Spleen (tissue), 11 donors: Measurements from ENCODE around the gene UIMC1. TPM values are rescaled to one million over a fixed set of nuclear protein-coding genes. Genes with fewer than 3 reads are reported as not detected.

Experiments used
- DNase-seq: peaks from one replicate; pipeline ENCODE4 v3.0.0-alpha.2; 2020
- H3K27ac ChIP-seq, 8 donors: fragments of 200-600 bp; sonication (generic) in 7 of 8; 1 replicate in 4 of 8; 2 replicates in 4 of 8; pipeline versions ENCODE4 v1.5.0 to v1.8.0; 2016 to 2021; ENCODE audit warnings: inconsistent platforms in 4 of 8, mild to moderate bottlenecking in 4 of 8, moderate library complexity in 1 of 8
- H3K27me3 ChIP-seq, 7 donors: fragments of 200-600 bp; sonication (generic) in 6 of 7; replicated peaks in 1 of 7; 1 replicate in 4 of 7; 2 replicates in 3 of 7; pipeline versions ENCODE4 v1.5.0 to v1.8.0; 2016 to 2021; ENCODE audit warnings: inconsistent platforms in 3 of 7, mild to moderate bottlenecking in 1 of 7
- H3K36me3 ChIP-seq, 6 donors: fragments of 200-600 bp; sonication (generic) in 5 of 6; 1 replicate in 4 of 6; 2 replicates in 2 of 6; pipeline versions ENCODE4 v1.5.0 to v1.8.0; 2016 to 2021; ENCODE audit warnings: inconsistent platforms in 2 of 6
- H3K4me1 ChIP-seq, 6 donors: fragments of 200-600 bp; sonication (generic) in 5 of 6; 1 replicate in 3 of 6; 2 replicates in 3 of 6; pipeline versions ENCODE4 v1.5.0 to v1.8.0; 2016 to 2021; ENCODE audit warnings: inconsistent platforms in 3 of 6
- H3K4me3 ChIP-seq, 8 donors: fragments of 200-600 bp; sonication (generic) in 7 of 8; 1 replicate in 4 of 8; 2 replicates in 4 of 8; pipeline versions ENCODE4 v1.5.0 to v1.8.0; 2016 to 2021; ENCODE audit warnings: inconsistent platforms in 4 of 8, mild to moderate bottlenecking in 4 of 8, moderate library complexity in 2 of 8
- H3K9me3 ChIP-seq, 8 donors: fragments of 200-600 bp; sonication (generic) in 7 of 8; 1 replicate in 4 of 8; 2 replicates in 4 of 8; pipeline versions ENCODE4 v1.5.0 to v1.8.0; 2016 to 2021; ENCODE audit warnings: inconsistent platforms in 4 of 8
- CTCF ChIP-seq, 11 experiments: fragments of 200-600 bp in 7 of 11; fragments of 450-650 bp in 4 of 11; sonication (generic) in 4 of 11; IDR thresholded peaks in 8 of 11; conservative IDR thresholded peaks in 3 of 11; 1 replicate in 7 of 11; 2 replicates in 4 of 11; pipeline versions ENCODE4 v1.4.0 to v1.8.0; 2016 to 2021; ENCODE audit warnings: antibody characterized with exemption in 11 of 11, inconsistent platforms in 4 of 11, mild to moderate bottlenecking in 1 of 11
- POLR2A ChIP-seq, 3 donors: fragments of 450-650 bp; IDR thresholded peaks; one replicate each; pipeline ENCODE4 v1.5.1; 2017; ENCODE audit warnings: antibody characterized with exemption in 3 of 3, mild to moderate bottlenecking in 1 of 3
- POLR2AphosphoS5 ChIP-seq, 3 donors: sonication (generic); formaldehyde crosslinking; IDR thresholded peaks; one replicate each; pipeline ENCODE4 v1.5.1; 2017; ENCODE audit warnings: antibody characterized with exemption in 3 of 3
- WGBS, 5 donors: extraction: QIAGEN DNeasy Blood & Tissue Kit in 3 of 5; methylation state at CpG; one replicate each; pipeline versions ENCODE4 v1.1.5 to v1.1.7; 2013 to 2018; 5-methylcytosine and 5-hydroxymethylcytosine counted together
- intact Hi-C: fragments of 100-400 bp; cut with DNase I; formaldehyde crosslinking; loops from one replicate; pipeline ENCODE4 v1.15.0; 2023; ENCODE audit warnings: low total_unique reads
- polyA plus RNA-seq, 3 donors: library from polyadenylated mRNA; stranded (reverse); fragments of 200-250 nt; gene quantifications; one replicate each; pipeline ENCODE4 v1.2.1, GENCODE V29; 2013
- total RNA-seq, 7 donors: library from RNA; depleted of rRNA in 3 of 7; stranded (reverse); fragments of >200 nt in 3 of 7; fragmentation: NEBNext Ultra II Directional in 4 of 7; extraction: Animal tissue kit (Norgen Biotek cat#: 25700) in 4 of 7; gene quantifications; one replicate each; pipeline versions ENCODE4 v1.1.0 to v1.2.1, GENCODE V29; 2016 to 2021
- donor health status: healthy with polysubstance abuse.
- donor health status: DM: no; HTN: no; CAD: no; lungs with moderate emphysema.
- donor health status: DM: no; HTN: no; CAD: no.
- donor health status: Bipolar disorder and iron deficiency.
- donor health status: healthy.
- donor health status: DM: no; HTN: no; CAD: no.
- donor health status: DM: yes; HTN: yes; CAD: no.

Gene UIMC1
- total and polyA plus RNA-seq, 10 donors: 34.4 to 81.8 (median 53.8) TPM

- H3K27ac ChIP-seq: peak overlapping the region in 4 of 8 donors; percentile 85 to 89 (median 87)
- TF ChIP-seq POLR2A (IDR thresholded peaks at IDR 0.05): no peak
- TF ChIP-seq CTCF (IDR thresholded peaks at IDR 0.05 in 8 of 11, conservative IDR thresholded peaks at IDR 0.05 in 3 of 11): no peak
- no peak for TF ChIP-seq POLR2AphosphoS5 (IDR thresholded peaks at IDR 0.05)
- peaks cover 0 to 10% (median 0%) of the 10 kb centered on the region in 7 donors for H3K27me3 ChIP-seq
- WGBS, 5 donors: 56 to 78% (median 74%) methylated on average over 3 of the region's 3 CpGs
- peak; percentile 35 for DNase-seq
- H3K4me3 ChIP-seq: no peak overlapping the region
- H3K36me3 ChIP-seq: peaks cover 0 to 61% (median 0%) of the 10 kb centered on the region in 6 donors
- H3K9me3 ChIP-seq: no peaks in the 10 kb centered on the region
- H3K4me1 ChIP-seq: peaks cover 0 to 67% (median 4%) of the 10 kb centered on the region in 6 donors
- intact Hi-C loops: no loop called here
These were observed 113.9 kb downstream of the UIMC1 start for GRCh38 chr5:176892663-176893062.

GRCh38 chr5:176891331-176891958 lies 115.1 kb downstream of the UIMC1 start:
- H3K4me3 ChIP-seq: no peak overlapping the region
- H3K27ac ChIP-seq: peak overlapping the region in 3 of 8 donors; percentile 86 to 89 (median 88)
- peaks cover 0 to 10% (median 0%) of the 10 kb centered on the region in 7 donors for H3K27me3 ChIP-seq
- 71 to 84% (median 72%) methylated on average over 7 to 9 of the region's 9 CpGs for WGBS, 5 donors
- peak; percentile 73 for DNase-seq
- TF ChIP-seq POLR2AphosphoS5 (IDR thresholded peaks at IDR 0.05) (peak in 1 of 3 donors; percentile 27), POLR2A (IDR thresholded peaks at IDR 0.05) (no peak)
- peaks cover 0 to 74% (median 2%) of the 10 kb centered on the region in 6 donors for H3K36me3 ChIP-seq
- peaks cover 0 to 55% (median 4%) of the 10 kb centered on the region in 6 donors for H3K4me1 ChIP-seq
- H3K9me3 ChIP-seq: no peaks in the 10 kb centered on the region
- intact Hi-C loops: no loop called here

GRCh38 chr5:176890455-176891330 lies 115.9 kb downstream of the UIMC1 start:
- H3K27ac ChIP-seq: peak overlapping the region in 3 of 8 donors; percentile 86 to 89 (median 88)
- peaks cover 0 to 10% (median 0%) of the 10 kb centered on the region in 7 donors for H3K27me3 ChIP-seq
- intact Hi-C loops: no loop called here
- peaks cover 0 to 81% (median 2%) of the 10 kb centered on the region in 6 donors for H3K36me3 ChIP-seq
- H3K4me1 ChIP-seq: peaks cover 0 to 47% (median under 1%) of the 10 kb centered on the region in 6 donors
- no peaks in the 10 kb centered on the region for H3K9me3 ChIP-seq
- peak; percentile 34 for DNase-seq
- TF ChIP-seq POLR2AphosphoS5 (IDR thresholded peaks at IDR 0.05): no peak
- TF ChIP-seq CTCF (IDR thresholded peaks at IDR 0.05 in 8 of 11, conservative IDR thresholded peaks at IDR 0.05 in 3 of 11): no peak
- no peak for TF ChIP-seq POLR2A (IDR thresholded peaks at IDR 0.05)
- 68 to 85% (median 76%) methylated on average over 8 to 9 of the region's 9 CpGs for WGBS, 5 donors
- H3K4me3 ChIP-seq: no peak overlapping the region

- 83 to 94% (median 91%) methylated on average over 23 to 24 of the region's 24 CpGs for WGBS, 5 donors
- no peak overlapping the region for H3K4me3 ChIP-seq
- H3K27me3 ChIP-seq: peaks cover 0 to 10% (median 0%) of the 10 kb centered on the region in 7 donors
- TF ChIP-seq CTCF (IDR thresholded peaks at IDR 0.05 in 8 of 11, conservative IDR thresholded peaks at IDR 0.05 in 3 of 11) (no peak), POLR2AphosphoS5 (IDR thresholded peaks at IDR 0.05) (peak in 1 of 3 donors; percentile 45), POLR2A (IDR thresholded peaks at IDR 0.05) (no peak)
- intact Hi-C loops: no loop called here
- H3K36me3 ChIP-seq: peaks cover 0 to 92% (median 2%) of the 10 kb centered on the region in 6 donors
- H3K9me3 ChIP-seq: no peaks in the 10 kb centered on the region
- DNase-seq: no peak
- H3K4me1 ChIP-seq: peaks cover 0 to 44% (median 0%) of the 10 kb centered on the region in 6 donors
- no peak overlapping the region for H3K27ac ChIP-seq
These were observed 117.0 kb downstream of the UIMC1 start for GRCh38 chr5:176889321-176890280.
